Natural killer cell (primary cell): ENCODE data around the gene POLR3H. TPM values are rescaled to one million over a fixed set of nuclear protein-coding genes. Genes with fewer than 3 reads are reported as not detected.

Experiments
- ATAC-seq, 3 donors: fragments of 150-1000 bp in 2 of 3; fragments of 200-7000 bp in 1 of 3; cut with Tn5 transposase; 1 replicate in 1 of 3; 2 replicates in 2 of 3; pipeline ENCODE4 v1.10.0; 2021; ENCODE audit warnings: mild to moderate bottlenecking in 2 of 3, moderate library complexity in 2 of 3
- DNase-seq, 2 donors: peaks; one replicate each; pipeline versions ENCODE4 v3.0.0 to v3.0.0-alpha.2; 2013 to 2021; ENCODE audit warnings: mixed read lengths in 1 of 2
- H3K27ac ChIP-seq: one replicate; pipeline ENCODE4 v1.5.1; 2013; ENCODE audit warnings: mild to moderate bottlenecking, low read length
- H3K27me3 ChIP-seq: one replicate; pipeline ENCODE4 v1.6.1; 2013; ENCODE audit warnings: low read length; ENCODE audit not compliant: control insufficient read depth, insufficient read depth
- H3K36me3 ChIP-seq: one replicate; pipeline ENCODE4 v1.6.1; 2013; ENCODE audit warnings: low read length; ENCODE audit not compliant: control insufficient read depth, insufficient read depth
- H3K4me1 ChIP-seq: one replicate; pipeline ENCODE4 v1.6.1; 2013; ENCODE audit warnings: low read length; ENCODE audit not compliant: control insufficient read depth, insufficient read depth
- H3K4me3 ChIP-seq: one replicate; pipeline ENCODE4 v1.5.1; 2013; ENCODE audit warnings: low read length
- H3K9me3 ChIP-seq: one replicate; pipeline ENCODE4 v1.6.1; 2013; ENCODE audit warnings: low read length; ENCODE audit not compliant: control insufficient read depth, insufficient read depth
- H3K27ac Mint-ChIP-seq, 2 donors: one replicate each; pipeline ENCODE4 v1.8.0; 2022; ENCODE audit warnings: mild to moderate bottlenecking in 2 of 2, mixed read lengths in 2 of 2, moderate library complexity in 1 of 2
- H3K27me3 Mint-ChIP-seq, 2 donors: one replicate each; pipeline ENCODE4 v1.8.0; 2022; ENCODE audit warnings: low read depth in 2 of 2, mixed read lengths in 2 of 2
- H3K36me3 Mint-ChIP-seq: one replicate; pipeline ENCODE4 v1.8.0; 2022; ENCODE audit warnings: mixed read lengths
- H3K4me1 Mint-ChIP-seq, 2 donors: one replicate each; pipeline ENCODE4 v1.8.0; 2022; ENCODE audit warnings: mixed read lengths in 2 of 2
- H3K4me3 Mint-ChIP-seq: one replicate; pipeline ENCODE4 v1.8.0; 2022; ENCODE audit warnings: mild to moderate bottlenecking, moderate library complexity, mixed read lengths
- H3K9me3 Mint-ChIP-seq, 2 donors: one replicate each; pipeline ENCODE4 v1.8.0; 2022; ENCODE audit warnings: mixed read lengths in 2 of 2
- WGBS: methylation state at CpG from one replicate; pipeline ENCODE4 v1.1.7; 2013; ENCODE audit warnings: missing lambda C conversion rate; ENCODE audit not compliant: insufficient coverage; 5-methylcytosine and 5-hydroxymethylcytosine counted together
- intact Hi-C: fragments of 100-400 bp; cut with micrococcal nuclease; formaldehyde crosslinking; loops from one replicate; pipeline ENCODE4 v1.14.2; 2022
- total RNA-seq, 4 donors: library from RNA; stranded (reverse); fragments of 120-200 nt in 1 of 4; gene quantifications; one replicate each; pipeline versions ENCODE4 v1.2.3 to v1.2.4, GENCODE V29; 2013 to 2022
- TF ChIP-seq, protein P1 (sequence below): fragments of 200-600 bp; IDR thresholded peaks from one replicate; pipeline ENCODE4 v1.8.0; 2022; ENCODE audit warnings: antibody characterized with exemption

The POLR3H gene
- total RNA-seq, 3 donors from 2014 or later (not counting 1 experiment from before 2014, with no cell fraction given) = 13.1 to 18.8 (median 16.2) TPM

DNA sequence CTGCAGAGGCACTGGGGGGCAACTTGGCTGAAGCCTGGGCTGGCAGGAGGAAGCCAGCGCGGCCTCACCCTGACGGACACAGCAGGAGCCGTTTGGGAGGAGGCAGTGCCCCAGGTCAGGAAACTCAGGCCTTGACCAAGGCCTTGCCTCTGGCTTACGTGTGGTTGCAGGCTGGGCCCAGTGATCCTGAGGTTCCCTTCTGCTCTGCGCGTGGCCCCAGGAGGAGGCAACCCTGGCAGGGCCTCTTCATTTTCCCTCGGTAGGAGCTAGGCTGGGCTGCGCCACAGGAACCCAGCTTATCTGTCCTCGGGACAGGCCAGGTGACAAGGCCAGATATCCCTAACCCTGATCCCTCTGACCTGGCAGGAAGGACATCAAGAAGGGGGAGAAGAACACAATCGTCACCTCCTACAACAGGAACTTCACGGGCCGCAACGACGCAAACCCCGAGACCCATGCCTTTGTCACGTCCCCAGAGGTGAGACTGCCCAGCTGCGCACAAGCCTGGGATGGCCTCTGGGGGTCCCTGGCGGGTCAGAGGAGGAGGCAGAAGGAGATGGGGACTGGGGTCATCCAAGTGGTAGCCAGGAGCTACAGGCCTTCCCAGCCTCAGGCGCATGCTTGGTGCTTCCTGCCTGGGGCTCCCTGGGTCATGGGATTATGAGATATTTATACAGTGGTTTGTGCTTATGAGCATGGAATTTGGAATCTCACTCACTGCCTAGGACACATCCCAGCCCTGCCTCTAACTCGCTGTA lies 20.6 kb downstream of the POLR3H start:
- Mint-ChIP-seq H3K27ac (peak overlapping the region; percentile 13 to 50), H3K4me1 (peaks cover 0 to 17% of the 10 kb centered on the region in 2 donors), H3K36me3 (no peaks in the 10 kb centered on the region), H3K27me3 (no peaks in the 10 kb centered on the region), H3K9me3 (no peaks in the 10 kb centered on the region), H3K4me3 (no peak overlapping the region)
- peaks cover 50% of the 10 kb centered on the region for H3K36me3 ChIP-seq
- H3K27me3 ChIP-seq = no peaks in the 10 kb centered on the region
- DNase-seq (no peak), ATAC-seq (no peak)
- H3K4me3 ChIP-seq = no peak overlapping the region
- H3K9me3 ChIP-seq = no peaks in the 10 kb centered on the region
- WGBS = 94% methylated on average over 20 of the region's 21 CpGs
- TF ChIP-seq, protein P1, sequence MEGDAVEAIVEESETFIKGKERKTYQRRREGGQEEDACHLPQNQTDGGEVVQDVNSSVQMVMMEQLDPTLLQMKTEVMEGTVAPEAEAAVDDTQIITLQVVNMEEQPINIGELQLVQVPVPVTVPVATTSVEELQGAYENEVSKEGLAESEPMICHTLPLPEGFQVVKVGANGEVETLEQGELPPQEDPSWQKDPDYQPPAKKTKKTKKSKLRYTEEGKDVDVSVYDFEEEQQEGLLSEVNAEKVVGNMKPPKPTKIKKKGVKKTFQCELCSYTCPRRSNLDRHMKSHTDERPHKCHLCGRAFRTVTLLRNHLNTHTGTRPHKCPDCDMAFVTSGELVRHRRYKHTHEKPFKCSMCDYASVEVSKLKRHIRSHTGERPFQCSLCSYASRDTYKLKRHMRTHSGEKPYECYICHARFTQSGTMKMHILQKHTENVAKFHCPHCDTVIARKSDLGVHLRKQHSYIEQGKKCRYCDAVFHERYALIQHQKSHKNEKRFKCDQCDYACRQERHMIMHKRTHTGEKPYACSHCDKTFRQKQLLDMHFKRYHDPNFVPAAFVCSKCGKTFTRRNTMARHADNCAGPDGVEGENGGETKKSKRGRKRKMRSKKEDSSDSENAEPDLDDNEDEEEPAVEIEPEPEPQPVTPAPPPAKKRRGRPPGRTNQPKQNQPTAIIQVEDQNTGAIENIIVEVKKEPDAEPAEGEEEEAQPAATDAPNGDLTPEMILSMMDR = no peak
- H3K27ac ChIP-seq = no peak overlapping the region
- intact Hi-C loops = no loop called here
- H3K4me1 ChIP-seq = peaks cover 11% of the 10 kb centered on the region

DNA sequence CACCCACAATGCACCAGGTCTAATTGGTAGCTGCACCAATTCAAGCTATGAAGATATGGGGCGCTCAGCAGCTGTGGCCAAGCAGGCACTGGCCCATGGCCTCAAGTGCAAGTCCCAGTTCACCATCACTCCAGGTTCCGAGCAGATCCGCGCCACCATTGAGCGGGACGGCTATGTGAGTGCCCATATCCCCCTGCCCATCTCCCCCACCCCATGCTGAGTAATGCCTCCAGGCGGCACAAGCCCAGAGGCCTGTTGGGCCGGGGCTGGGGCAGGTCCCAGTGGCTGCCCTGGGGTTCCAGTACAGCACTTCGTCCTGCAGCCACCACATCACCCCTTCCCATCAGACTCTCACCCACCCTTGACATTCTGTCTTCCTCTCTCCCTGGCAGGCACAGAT lies 21.5 kb downstream of the POLR3H start:
- Histone ChIP-seq H3K4me3 (no peak overlapping the region), H3K36me3 (peaks cover 44% of the 10 kb centered on the region), H3K9me3 (no peaks in the 10 kb centered on the region), H3K4me1 (peaks cover 11% of the 10 kb centered on the region), H3K27me3 (no peaks in the 10 kb centered on the region), H3K27ac (no peak overlapping the region)
- intact Hi-C loops = no loop called here
- ATAC-seq (no peak), DNase-seq (no peak)
- no peak overlapping the region for H3K27ac Mint-ChIP-seq
- no peaks in the 10 kb centered on the region for H3K27me3 Mint-ChIP-seq
- H3K4me3 Mint-ChIP-seq = no peak overlapping the region
- no peaks in the 10 kb centered on the region for H3K9me3 Mint-ChIP-seq
- TF ChIP-seq, protein P1 = no peak
- H3K4me1 Mint-ChIP-seq = peaks cover 0 to 17% of the 10 kb centered on the region in 2 donors
- 97% methylated on average over 9 of the region's 9 CpGs for WGBS
- no peaks in the 10 kb centered on the region for H3K36me3 Mint-ChIP-seq

DNA sequence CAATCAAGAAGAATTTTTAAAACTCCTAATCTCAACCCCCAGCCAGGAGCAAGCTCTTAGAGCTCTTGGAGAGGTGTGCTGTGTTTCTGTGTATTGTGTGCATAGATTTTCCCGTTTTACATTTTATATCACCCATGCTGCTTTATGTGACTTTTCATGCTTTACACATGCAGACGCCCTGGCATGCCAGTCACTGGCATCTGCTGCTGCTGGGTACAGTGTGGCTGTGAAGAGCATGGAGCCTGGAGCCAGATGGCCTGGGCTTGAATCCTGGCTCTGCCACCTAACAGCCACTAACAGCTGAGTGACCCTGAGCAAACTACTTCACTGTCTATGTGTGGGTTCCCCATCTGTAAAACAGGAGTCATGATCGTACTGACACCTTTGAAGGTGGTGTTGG lies 23.1 kb downstream of the POLR3H start:
- ATAC-seq = no peak
- Histone ChIP-seq H3K4me3 (no peak overlapping the region), H3K9me3 (no peaks in the 10 kb centered on the region), H3K27ac (no peak overlapping the region), H3K4me1 (peaks cover 11% of the 10 kb centered on the region), H3K36me3 (peaks cover 39% of the 10 kb centered on the region), H3K27me3 (no peaks in the 10 kb centered on the region)
- Mint-ChIP-seq H3K36me3 (no peaks in the 10 kb centered on the region), H3K27me3 (no peaks in the 10 kb centered on the region), H3K4me3 (no peak overlapping the region), H3K27ac (no peak overlapping the region), H3K9me3 (no peaks in the 10 kb centered on the region), H3K4me1 (peaks cover 0 to 12% of the 10 kb centered on the region in 2 donors)
- TF ChIP-seq, protein P1 = no peak
- DNase-seq = no peak
- intact Hi-C loops = no loop called here
- WGBS = 94% methylated on average over 3 of the region's 3 CpGs

DNA sequence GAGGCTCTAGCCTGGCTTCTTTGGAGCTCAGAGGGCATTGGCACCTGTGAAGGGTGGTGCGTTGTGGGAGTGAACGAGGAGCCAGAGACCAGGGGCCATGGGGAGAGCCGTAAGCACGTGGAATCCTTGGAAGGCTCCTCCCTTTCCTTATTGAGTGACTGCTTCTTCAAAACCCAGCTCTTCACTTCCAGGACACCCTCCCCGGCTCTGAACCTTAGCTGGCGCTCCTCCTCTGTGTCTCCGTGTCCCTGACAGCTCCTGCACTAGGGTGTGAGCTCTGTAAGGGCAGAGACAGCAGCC lies 26.3 kb downstream of the POLR3H start:
- Mint-ChIP-seq H3K4me1 (no peaks in the 10 kb centered on the region), H3K4me3 (no peak overlapping the region), H3K27ac (no peak overlapping the region), H3K27me3 (no peaks in the 10 kb centered on the region), H3K9me3 (no peaks in the 10 kb centered on the region), H3K36me3 (no peaks in the 10 kb centered on the region)
- peaks cover 46% of the 10 kb centered on the region for H3K36me3 ChIP-seq
- no peaks in the 10 kb centered on the region for H3K4me1 ChIP-seq
- H3K4me3 ChIP-seq = no peak overlapping the region
- no peaks in the 10 kb centered on the region for H3K9me3 ChIP-seq
- DNase-seq (no peak), ATAC-seq (no peak)
- intact Hi-C loops = no loop called here
- TF ChIP-seq, protein P1 = no peak
- 98% methylated on average over 7 of the region's 7 CpGs for WGBS
- H3K27me3 ChIP-seq = no peaks in the 10 kb centered on the region
- no peak overlapping the region for H3K27ac ChIP-seq
